ENCODE data around the gene PSMA5. TPM values are rescaled to one million over a fixed set of nuclear protein-coding genes. Genes with fewer than 3 reads are reported as not detected.

Gene PSMA5
- total RNA-seq, 1 donor from 2014 or later: 143 TPM

DNA sequence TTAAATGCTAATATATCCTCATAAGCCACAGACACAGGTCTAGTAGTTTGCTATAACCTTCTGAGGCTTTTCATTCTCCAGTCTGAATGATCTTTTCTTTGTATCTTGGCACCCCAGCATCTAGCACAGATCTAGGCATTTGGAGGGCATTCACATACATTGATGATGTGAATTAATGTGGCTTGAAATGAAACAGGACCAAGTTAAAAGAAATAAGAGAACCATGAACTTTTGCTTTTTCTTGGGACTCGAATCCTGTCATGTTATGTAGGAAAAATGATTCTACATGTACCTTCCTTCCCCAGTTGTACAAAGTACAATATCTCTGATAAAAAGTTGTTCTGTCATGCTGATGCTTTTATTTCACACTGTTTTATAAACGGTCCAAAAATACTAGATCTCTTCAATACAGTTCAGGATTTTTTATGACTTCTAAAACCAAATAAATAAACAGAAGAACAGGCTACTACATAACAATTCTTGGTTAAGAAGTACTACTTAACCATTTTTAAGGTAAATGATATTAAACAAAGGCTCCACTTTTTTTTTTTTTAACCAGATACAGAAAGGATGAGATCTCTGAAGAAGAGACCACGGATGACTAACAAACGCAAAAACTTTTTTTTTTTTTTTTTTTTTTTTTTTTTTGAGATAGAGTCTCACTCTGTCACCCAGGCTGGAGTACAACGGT, 31.5 kb downstream of the PSMA5 start:
- H3K27me3 ChIP-seq (ENCODE audit: insufficient read depth, low read length): no peaks in the 10 kb centered on the region
- peak overlapping the region; percentile 94 for H3K4me2 ChIP-seq (ENCODE audit: low read length)
- Mint-ChIP-seq H3K9me3 (ENCODE audit: unreplicated experiment) (no peaks in the 10 kb centered on the region), H3K4me1 (ENCODE audit: low read depth, unreplicated experiment) (peaks cover 58% of the 10 kb centered on the region), H3K27ac (ENCODE audit: unreplicated experiment) (peak overlapping the region; percentile 79), H3K36me3 (ENCODE audit: low read depth, unreplicated experiment) (peaks cover 2% of the 10 kb centered on the region), H3K4me3 (ENCODE audit: unreplicated experiment) (peak overlapping the region; percentile 70), H3K27me3 (ENCODE audit: low read depth, unreplicated experiment) (no peaks in the 10 kb centered on the region)
- DNase-seq (ENCODE audit: low read depth) (no peak), FAIRE-seq (no peak)
- peak overlapping the region; percentile 21 for H3K27ac ChIP-seq (ENCODE audit: low read depth, low read length)
- no peak overlapping the region for H2AFZ ChIP-seq (ENCODE audit: low read depth, low read length)
- no peak for TF ChIP-seq EZH2 (IDR thresholded peaks at IDR 0.05; ENCODE audit: insufficient read depth, low read length)
- TF ChIP-seq, protein P1, sequence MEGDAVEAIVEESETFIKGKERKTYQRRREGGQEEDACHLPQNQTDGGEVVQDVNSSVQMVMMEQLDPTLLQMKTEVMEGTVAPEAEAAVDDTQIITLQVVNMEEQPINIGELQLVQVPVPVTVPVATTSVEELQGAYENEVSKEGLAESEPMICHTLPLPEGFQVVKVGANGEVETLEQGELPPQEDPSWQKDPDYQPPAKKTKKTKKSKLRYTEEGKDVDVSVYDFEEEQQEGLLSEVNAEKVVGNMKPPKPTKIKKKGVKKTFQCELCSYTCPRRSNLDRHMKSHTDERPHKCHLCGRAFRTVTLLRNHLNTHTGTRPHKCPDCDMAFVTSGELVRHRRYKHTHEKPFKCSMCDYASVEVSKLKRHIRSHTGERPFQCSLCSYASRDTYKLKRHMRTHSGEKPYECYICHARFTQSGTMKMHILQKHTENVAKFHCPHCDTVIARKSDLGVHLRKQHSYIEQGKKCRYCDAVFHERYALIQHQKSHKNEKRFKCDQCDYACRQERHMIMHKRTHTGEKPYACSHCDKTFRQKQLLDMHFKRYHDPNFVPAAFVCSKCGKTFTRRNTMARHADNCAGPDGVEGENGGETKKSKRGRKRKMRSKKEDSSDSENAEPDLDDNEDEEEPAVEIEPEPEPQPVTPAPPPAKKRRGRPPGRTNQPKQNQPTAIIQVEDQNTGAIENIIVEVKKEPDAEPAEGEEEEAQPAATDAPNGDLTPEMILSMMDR (IDR thresholded peaks at IDR 0.05; ENCODE audit: insufficient read depth, low read depth, low read length): no peak
- H4K20me1 ChIP-seq (ENCODE audit: insufficient read depth, low read length): no peaks in the 10 kb centered on the region
- H3K36me3 ChIP-seq (ENCODE audit: insufficient read depth, low read length): no peaks in the 10 kb centered on the region
- H3K79me2 ChIP-seq (ENCODE audit: insufficient read depth, low read length): peaks cover 69% of the 10 kb centered on the region
- no peak overlapping the region for H3K4me3 ChIP-seq (ENCODE audit: insufficient read depth, low read depth, low read length)
- no peaks in the 10 kb centered on the region for H3K9me3 ChIP-seq (ENCODE audit: insufficient read depth, low read depth, low read length)
- H3K4me1 ChIP-seq (ENCODE audit: insufficient read depth, low read length): peaks cover 59% of the 10 kb centered on the region
- peak overlapping the region; percentile 15 for H3K9ac ChIP-seq (ENCODE audit: low read length)

DNA sequence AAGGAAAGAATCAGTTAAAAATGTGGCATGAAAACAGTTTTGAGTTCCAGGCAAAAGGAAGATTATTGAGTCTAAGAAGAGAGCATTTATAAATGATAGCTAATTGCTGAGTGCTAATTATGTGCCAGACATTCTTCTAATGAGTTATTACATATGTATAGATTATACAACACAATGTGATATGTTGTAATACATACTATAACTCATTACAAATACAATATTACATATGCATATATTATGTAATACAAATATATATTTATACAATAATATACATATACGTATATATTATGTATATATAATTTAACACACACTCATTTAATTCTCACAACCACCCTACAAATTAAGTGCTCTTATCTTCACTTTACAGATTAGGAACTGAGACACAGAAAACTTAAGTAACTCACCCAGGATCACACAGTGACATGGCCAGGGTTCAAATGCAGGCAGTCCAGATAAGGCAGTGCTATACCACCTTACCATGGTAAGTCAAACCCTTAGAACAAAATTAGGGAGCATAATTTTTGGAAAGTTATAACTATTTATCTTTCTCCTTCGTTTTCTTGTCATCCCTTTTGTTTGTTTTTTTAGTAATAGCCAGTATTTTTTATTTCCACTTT, 32.5 kb downstream of the PSMA5 start:
- H3K4me3 ChIP-seq (ENCODE audit: insufficient read depth, low read depth, low read length): no peak overlapping the region
- H3K79me2 ChIP-seq (ENCODE audit: insufficient read depth, low read length): peaks cover 79% of the 10 kb centered on the region
- H3K36me3 ChIP-seq (ENCODE audit: insufficient read depth, low read length): no peaks in the 10 kb centered on the region
- peak overlapping the region; percentile 60 for H3K9ac ChIP-seq (ENCODE audit: low read length)
- H3K27ac ChIP-seq (ENCODE audit: low read depth, low read length): peak overlapping the region; percentile 72
- FAIRE-seq: no peak
- H3K4me1 Mint-ChIP-seq (ENCODE audit: low read depth, unreplicated experiment): peaks cover 65% of the 10 kb centered on the region
- no peak for TF ChIP-seq EZH2 (IDR thresholded peaks at IDR 0.05; ENCODE audit: insufficient read depth, low read length)
- TF ChIP-seq, protein P1 (IDR thresholded peaks at IDR 0.05; ENCODE audit: insufficient read depth, low read depth, low read length): no peak
- no peaks in the 10 kb centered on the region for H3K9me3 ChIP-seq (ENCODE audit: insufficient read depth, low read depth, low read length)
- H3K9me3 Mint-ChIP-seq (ENCODE audit: unreplicated experiment): no peaks in the 10 kb centered on the region
- H3K4me1 ChIP-seq (ENCODE audit: insufficient read depth, low read length): peaks cover 59% of the 10 kb centered on the region
- no peak overlapping the region for H2AFZ ChIP-seq (ENCODE audit: low read depth, low read length)
- H3K27ac Mint-ChIP-seq (ENCODE audit: unreplicated experiment): peak overlapping the region; percentile 83
- no peaks in the 10 kb centered on the region for H3K27me3 ChIP-seq (ENCODE audit: insufficient read depth, low read length)
- H3K4me2 ChIP-seq (ENCODE audit: low read length): peak overlapping the region; percentile 77
- H3K4me3 Mint-ChIP-seq (ENCODE audit: unreplicated experiment): peak overlapping the region; percentile 37
- no peak for DNase-seq (ENCODE audit: low read depth)
- no peaks in the 10 kb centered on the region for H4K20me1 ChIP-seq (ENCODE audit: insufficient read depth, low read length)
- H3K27me3 Mint-ChIP-seq (ENCODE audit: low read depth, unreplicated experiment): no peaks in the 10 kb centered on the region
- peaks cover 4% of the 10 kb centered on the region for H3K36me3 Mint-ChIP-seq (ENCODE audit: low read depth, unreplicated experiment)
